ENCODE data around the gene TES. TPM values are rescaled to one million over a fixed set of nuclear protein-coding genes. Genes with fewer than 3 reads are reported as not detected.

Gene TES
- total and polyA plus RNA-seq, 2 experiments from 2014 or later, result 37.3 to 38.3 TPM

DNA sequence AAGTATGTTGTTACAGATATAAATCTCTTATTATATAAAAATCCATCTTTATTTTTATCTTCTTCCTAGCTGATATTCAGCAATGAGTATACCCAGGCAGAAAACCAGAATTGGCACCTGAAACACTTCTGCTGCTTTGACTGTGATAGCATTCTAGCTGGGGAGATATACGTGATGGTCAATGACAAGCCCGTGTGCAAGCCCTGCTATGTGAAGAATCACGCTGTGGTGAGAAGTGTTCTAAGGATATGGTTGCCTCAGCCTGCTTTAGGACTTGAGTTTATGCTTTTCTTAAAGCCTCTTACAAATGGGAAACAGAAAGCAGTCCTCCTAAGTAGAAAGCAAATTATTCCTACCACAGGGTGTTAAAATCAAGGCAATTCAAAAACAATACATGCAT, 41.9 kb downstream of the TES start:
- Histone ChIP-seq H3K36me3 (ENCODE audit: insufficient read depth) (no peaks in the 10 kb centered on the region), H3K9me2 (ENCODE audit: insufficient read depth) (no peaks in the 10 kb centered on the region), H3K27ac (ENCODE audit: low read depth) (peak overlapping the region; percentile 48; the same call in 1 of the 2 replicates), H4K20me1 (replicated peaks; ENCODE audit: insufficient read depth) (no peaks in the 10 kb centered on the region), H3F3A (replicated peaks; ENCODE audit: low read depth) (no peaks in the 10 kb centered on the region), H3K79me2 (replicated peaks; ENCODE audit: insufficient read depth) (no peaks in the 10 kb centered on the region), H3K4me3 (no peak overlapping the region), H3K4me2 (peak overlapping the region; percentile 37), H3K4me1 (ENCODE audit: insufficient read depth) (peaks cover 10% of the 10 kb centered on the region), H3K27me3 (ENCODE audit: insufficient read depth) (no peaks in the 10 kb centered on the region), H2AFZ (no peak overlapping the region)
- no peak overlapping the region for H3K27ac Mint-ChIP-seq
- no peaks in the 10 kb centered on the region for H3K27me3 Mint-ChIP-seq (ENCODE audit: insufficient read depth, low read depth, poor library complexity)
- TF ChIP-seq ZNF331 (CRISPR knock-in tag; IDR thresholded peaks at IDR 0.05; ENCODE audit: low read depth), result no peak
- no peak for TF ChIP-seq JUNB (IDR thresholded peaks at IDR 0.05; ENCODE audit: unreplicated experiment)
- TF ChIP-seq EZH2 (IDR thresholded peaks at IDR 0.05; ENCODE audit: low read depth, unreplicated experiment), result no peak
- TF ChIP-seq NANOG (IDR thresholded peaks at IDR 0.05; ENCODE audit: borderline replicate concordance), result no peak
- TF ChIP-seq, protein P1, sequence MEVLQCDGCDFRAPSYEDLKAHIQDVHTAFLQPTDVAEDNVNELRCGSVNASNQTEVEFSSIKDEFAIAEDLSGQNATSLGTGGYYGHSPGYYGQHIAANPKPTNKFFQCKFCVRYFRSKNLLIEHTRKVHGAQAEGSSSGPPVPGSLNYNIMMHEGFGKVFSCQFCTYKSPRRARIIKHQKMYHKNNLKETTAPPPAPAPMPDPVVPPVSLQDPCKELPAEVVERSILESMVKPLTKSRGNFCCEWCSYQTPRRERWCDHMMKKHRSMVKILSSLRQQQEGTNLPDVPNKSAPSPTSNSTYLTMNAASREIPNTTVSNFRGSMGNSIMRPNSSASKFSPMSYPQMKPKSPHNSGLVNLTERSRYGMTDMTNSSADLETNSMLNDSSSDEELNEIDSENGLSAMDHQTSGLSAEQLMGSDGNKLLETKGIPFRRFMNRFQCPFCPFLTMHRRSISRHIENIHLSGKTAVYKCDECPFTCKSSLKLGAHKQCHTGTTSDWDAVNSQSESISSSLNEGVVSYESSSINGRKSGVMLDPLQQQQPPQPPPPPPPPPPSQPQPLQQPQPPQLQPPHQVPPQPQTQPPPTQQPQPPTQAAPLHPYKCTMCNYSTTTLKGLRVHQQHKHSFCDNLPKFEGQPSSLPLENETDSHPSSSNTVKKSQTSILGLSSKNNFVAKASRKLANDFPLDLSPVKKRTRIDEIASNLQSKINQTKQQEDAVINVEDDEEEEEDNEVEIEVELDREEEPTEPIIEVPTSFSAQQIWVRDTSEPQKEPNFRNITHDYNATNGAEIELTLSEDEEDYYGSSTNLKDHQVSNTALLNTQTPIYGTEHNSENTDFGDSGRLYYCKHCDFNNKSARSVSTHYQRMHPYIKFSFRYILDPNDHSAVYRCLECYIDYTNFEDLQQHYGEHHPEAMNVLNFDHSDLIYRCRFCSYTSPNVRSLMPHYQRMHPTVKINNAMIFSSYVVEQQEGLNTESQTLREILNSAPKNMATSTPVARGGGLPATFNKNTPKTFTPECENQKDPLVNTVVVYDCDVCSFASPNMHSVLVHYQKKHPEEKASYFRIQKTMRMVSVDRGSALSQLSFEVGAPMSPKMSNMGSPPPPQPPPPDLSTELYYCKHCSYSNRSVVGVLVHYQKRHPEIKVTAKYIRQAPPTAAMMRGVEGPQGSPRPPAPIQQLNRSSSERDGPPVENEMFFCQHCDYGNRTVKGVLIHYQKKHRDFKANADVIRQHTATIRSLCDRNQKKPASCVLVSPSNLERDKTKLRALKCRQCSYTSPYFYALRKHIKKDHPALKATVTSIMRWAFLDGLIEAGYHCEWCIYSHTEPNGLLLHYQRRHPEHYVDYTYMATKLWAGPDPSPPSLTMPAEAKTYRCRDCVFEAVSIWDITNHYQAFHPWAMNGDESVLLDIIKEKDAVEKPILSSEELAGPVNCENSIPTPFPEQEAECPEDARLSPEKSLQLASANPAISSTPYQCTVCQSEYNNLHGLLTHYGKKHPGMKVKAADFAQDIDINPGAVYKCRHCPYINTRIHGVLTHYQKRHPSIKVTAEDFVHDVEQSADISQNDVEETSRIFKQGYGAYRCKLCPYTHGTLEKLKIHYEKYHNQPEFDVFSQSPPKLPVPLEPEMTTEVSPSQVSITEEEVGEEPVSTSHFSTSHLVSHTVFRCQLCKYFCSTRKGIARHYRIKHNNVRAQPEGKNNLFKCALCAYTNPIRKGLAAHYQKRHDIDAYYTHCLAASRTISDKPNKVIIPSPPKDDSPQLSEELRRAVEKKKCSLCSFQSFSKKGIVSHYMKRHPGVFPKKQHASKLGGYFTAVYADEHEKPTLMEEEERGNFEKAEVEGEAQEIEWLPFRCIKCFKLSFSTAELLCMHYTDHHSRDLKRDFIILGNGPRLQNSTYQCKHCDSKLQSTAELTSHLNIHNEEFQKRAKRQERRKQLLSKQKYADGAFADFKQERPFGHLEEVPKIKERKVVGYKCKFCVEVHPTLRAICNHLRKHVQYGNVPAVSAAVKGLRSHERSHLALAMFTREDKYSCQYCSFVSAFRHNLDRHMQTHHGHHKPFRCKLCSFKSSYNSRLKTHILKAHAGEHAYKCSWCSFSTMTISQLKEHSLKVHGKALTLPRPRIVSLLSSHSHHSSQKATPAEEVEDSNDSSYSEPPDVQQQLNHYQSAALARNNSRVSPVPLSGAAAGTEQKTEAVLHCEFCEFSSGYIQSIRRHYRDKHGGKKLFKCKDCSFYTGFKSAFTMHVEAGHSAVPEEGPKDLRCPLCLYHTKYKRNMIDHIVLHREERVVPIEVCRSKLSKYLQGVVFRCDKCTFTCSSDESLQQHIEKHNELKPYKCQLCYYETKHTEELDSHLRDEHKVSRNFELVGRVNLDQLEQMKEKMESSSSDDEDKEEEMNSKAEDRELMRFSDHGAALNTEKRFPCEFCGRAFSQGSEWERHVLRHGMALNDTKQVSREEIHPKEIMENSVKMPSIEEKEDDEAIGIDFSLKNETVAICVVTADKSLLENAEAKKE (CRISPR knock-in tag; IDR thresholded peaks at IDR 0.05), result no peak
- no peaks in the 10 kb centered on the region for H3K9me3 Mint-ChIP-seq
- no peak for DNase-seq (ENCODE audit: low spot score)
- ATAC-seq, result no peak; the same call in 2 of the 3 replicates
- peaks cover 24% of the 10 kb centered on the region; the same call in 2 of the 3 replicates for H3K36me3 Mint-ChIP-seq (ENCODE audit: low read depth)
- peaks cover 21% of the 10 kb centered on the region for H3K4me1 Mint-ChIP-seq
- no peak overlapping the region for H3K4me3 Mint-ChIP-seq

DNA sequence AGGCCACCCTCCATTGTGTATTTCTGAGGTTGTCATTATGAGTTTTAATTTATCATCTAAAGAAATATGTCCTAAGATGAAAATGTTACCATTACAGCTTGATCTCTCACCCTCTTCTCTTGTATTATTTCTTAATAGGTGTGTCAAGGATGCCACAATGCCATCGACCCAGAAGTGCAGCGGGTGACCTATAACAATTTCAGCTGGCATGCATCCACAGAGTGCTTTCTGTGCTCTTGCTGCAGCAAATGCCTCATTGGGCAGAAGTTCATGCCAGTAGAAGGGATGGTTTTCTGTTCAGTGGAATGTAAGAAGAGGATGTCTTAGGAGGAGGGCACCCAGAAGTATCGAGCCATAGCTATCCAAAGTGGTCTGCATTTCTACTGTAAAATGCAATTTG, 46.8 kb downstream of the TES start:
- H3K4me1 ChIP-seq (ENCODE audit: insufficient read depth), result peaks cover 7% of the 10 kb centered on the region
- no peak overlapping the region for H3K4me3 Mint-ChIP-seq
- no peaks in the 10 kb centered on the region for H3K9me3 Mint-ChIP-seq
- no peak overlapping the region for H3K27ac Mint-ChIP-seq
- no peaks in the 10 kb centered on the region for H3K9me2 ChIP-seq (ENCODE audit: insufficient read depth)
- DNase-seq (ENCODE audit: low spot score), result no peak
- H3K36me3 Mint-ChIP-seq (ENCODE audit: low read depth), result peaks cover 7% of the 10 kb centered on the region; the same call in 2 of the 3 replicates
- ATAC-seq, result no peak
- H3F3A ChIP-seq (replicated peaks; ENCODE audit: low read depth), result no peaks in the 10 kb centered on the region
- H3K79me2 ChIP-seq (replicated peaks; ENCODE audit: insufficient read depth), result no peaks in the 10 kb centered on the region
- H3K4me2 ChIP-seq, result no peak overlapping the region
- no peaks in the 10 kb centered on the region for H3K27me3 ChIP-seq (ENCODE audit: insufficient read depth)
- H3K36me3 ChIP-seq (ENCODE audit: insufficient read depth), result no peaks in the 10 kb centered on the region
- H3K27me3 Mint-ChIP-seq (ENCODE audit: insufficient read depth, low read depth, poor library complexity), result no peaks in the 10 kb centered on the region
- H3K4me3 ChIP-seq, result no peak overlapping the region
- no peaks in the 10 kb centered on the region for H4K20me1 ChIP-seq (replicated peaks; ENCODE audit: insufficient read depth)
- no peak overlapping the region for H2AFZ ChIP-seq
- no peak overlapping the region for H3K27ac ChIP-seq (ENCODE audit: low read depth)
- peaks cover 14% of the 10 kb centered on the region for H3K4me1 Mint-ChIP-seq
- TF ChIP-seq JUNB (IDR thresholded peaks at IDR 0.05; ENCODE audit: unreplicated experiment) (no peak), NANOG (IDR thresholded peaks at IDR 0.05; ENCODE audit: borderline replicate concordance) (no peak), CREB1 (CRISPR knock-in tag; IDR thresholded peaks at IDR 0.05; ENCODE audit: low read depth) (no peak), ZNF114 (CRISPR knock-in tag; IDR thresholded peaks at IDR 0.05) (no peak), STAT1 (IDR thresholded peaks at IDR 0.05; ENCODE audit: unreplicated experiment) (no peak), EZH2 (IDR thresholded peaks at IDR 0.05; ENCODE audit: low read depth, unreplicated experiment) (no peak), EZH2phosphoT487 (IDR thresholded peaks at IDR 0.05; ENCODE audit: unreplicated experiment) (no peak)
- TF ChIP-seq, protein P2, sequence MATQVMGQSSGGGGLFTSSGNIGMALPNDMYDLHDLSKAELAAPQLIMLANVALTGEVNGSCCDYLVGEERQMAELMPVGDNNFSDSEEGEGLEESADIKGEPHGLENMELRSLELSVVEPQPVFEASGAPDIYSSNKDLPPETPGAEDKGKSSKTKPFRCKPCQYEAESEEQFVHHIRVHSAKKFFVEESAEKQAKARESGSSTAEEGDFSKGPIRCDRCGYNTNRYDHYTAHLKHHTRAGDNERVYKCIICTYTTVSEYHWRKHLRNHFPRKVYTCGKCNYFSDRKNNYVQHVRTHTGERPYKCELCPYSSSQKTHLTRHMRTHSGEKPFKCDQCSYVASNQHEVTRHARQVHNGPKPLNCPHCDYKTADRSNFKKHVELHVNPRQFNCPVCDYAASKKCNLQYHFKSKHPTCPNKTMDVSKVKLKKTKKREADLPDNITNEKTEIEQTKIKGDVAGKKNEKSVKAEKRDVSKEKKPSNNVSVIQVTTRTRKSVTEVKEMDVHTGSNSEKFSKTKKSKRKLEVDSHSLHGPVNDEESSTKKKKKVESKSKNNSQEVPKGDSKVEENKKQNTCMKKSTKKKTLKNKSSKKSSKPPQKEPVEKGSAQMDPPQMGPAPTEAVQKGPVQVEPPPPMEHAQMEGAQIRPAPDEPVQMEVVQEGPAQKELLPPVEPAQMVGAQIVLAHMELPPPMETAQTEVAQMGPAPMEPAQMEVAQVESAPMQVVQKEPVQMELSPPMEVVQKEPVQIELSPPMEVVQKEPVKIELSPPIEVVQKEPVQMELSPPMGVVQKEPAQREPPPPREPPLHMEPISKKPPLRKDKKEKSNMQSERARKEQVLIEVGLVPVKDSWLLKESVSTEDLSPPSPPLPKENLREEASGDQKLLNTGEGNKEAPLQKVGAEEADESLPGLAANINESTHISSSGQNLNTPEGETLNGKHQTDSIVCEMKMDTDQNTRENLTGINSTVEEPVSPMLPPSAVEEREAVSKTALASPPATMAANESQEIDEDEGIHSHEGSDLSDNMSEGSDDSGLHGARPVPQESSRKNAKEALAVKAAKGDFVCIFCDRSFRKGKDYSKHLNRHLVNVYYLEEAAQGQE (IDR thresholded peaks at IDR 0.05; ENCODE audit: unreplicated experiment), result no peak
- TF ChIP-seq, protein P3, sequence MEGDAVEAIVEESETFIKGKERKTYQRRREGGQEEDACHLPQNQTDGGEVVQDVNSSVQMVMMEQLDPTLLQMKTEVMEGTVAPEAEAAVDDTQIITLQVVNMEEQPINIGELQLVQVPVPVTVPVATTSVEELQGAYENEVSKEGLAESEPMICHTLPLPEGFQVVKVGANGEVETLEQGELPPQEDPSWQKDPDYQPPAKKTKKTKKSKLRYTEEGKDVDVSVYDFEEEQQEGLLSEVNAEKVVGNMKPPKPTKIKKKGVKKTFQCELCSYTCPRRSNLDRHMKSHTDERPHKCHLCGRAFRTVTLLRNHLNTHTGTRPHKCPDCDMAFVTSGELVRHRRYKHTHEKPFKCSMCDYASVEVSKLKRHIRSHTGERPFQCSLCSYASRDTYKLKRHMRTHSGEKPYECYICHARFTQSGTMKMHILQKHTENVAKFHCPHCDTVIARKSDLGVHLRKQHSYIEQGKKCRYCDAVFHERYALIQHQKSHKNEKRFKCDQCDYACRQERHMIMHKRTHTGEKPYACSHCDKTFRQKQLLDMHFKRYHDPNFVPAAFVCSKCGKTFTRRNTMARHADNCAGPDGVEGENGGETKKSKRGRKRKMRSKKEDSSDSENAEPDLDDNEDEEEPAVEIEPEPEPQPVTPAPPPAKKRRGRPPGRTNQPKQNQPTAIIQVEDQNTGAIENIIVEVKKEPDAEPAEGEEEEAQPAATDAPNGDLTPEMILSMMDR (conservative IDR thresholded peaks at IDR 0.05; ENCODE audit: low read depth in 2 of 2), result no peak
